AG04449 (cell line): ENCODE results near the gene EIF4H.

ENCODE experiments used
- CTCF ChIA-PET: fragments of 350-600 bp; formaldehyde crosslinking; extraction: SDS; loops from one replicate; lab custom pipeline; 2021; ENCODE audit warnings: antibody characterized with exemption; lab: Yijun Ruan, JAX
- POLR2A ChIA-PET: fragments of 400-600, 350-600 bp; formaldehyde crosslinking; extraction: SDS; loops from one replicate; lab custom pipeline; 2020; ENCODE audit warnings: antibody characterized with exemption, inconsistent platforms; lab: Yijun Ruan, JAX
- DNase-seq: peaks from one replicate; pipeline ENCODE4 v3.0.0-alpha.2; 2010; ENCODE audit warnings: low read depth, low spot score
- H3K4me3 ChIP-seq: 2 replicates; pipeline ENCODE4 v1.5.1; 2011; ENCODE audit warnings: low read depth, mild to moderate bottlenecking, control low read depth, low read length
- CTCF ChIP-seq: IDR thresholded peaks from one replicate; pipeline ENCODE4 v1.5.1; 2011; ENCODE audit warnings: mild to moderate bottlenecking, moderate library complexity, low read length, control low read depth, inconsistent platforms; ENCODE audit not compliant: insufficient read depth; ENCODE audit errors: missing control alignments

EIF4H gene

GRCh38 chr7:74173074-74173473 is 1.1 kb upstream of the EIF4H start:
- CTCF ChIA-PET: interaction anchor here (0.8 kb wide), 1 partner anchor 8 kb away, joined by 4 read pairs; no protein-coding TSS in a partner anchor
- POLR2A ChIA-PET: no interaction called here
- TF ChIP-seq CTCF: no peak
- peak overlapping the region; percentile 73 for H3K4me3 ChIP-seq
- DNase-seq: no peak

GRCh38 chr7:74173491-74173865 is 678 bp upstream of the EIF4H start:
- peak overlapping the region; percentile 73 for H3K4me3 ChIP-seq
- no peak for TF ChIP-seq CTCF
- ChIA-PET POLR2A (interaction anchor here (0.5 to 1.8 kb wide), 6 partner anchors 15 to 93 kb away, joined by 3 to 9 read pairs (median 4); partner anchors contain the start of gene LIMK1), CTCF (interaction anchor here (0.8 to 1.0 kb wide), 2 partner anchors 9 to 109 kb away, joined by 3 to 4 read pairs; no protein-coding TSS in a partner anchor)
- no peak for DNase-seq

GRCh38 chr7:74174606-74175082 is 488 bp downstream of the EIF4H start:
- no peak for DNase-seq
- no peak for TF ChIP-seq CTCF
- H3K4me3 ChIP-seq: peak overlapping the region; percentile 84
- ChIA-PET POLR2A (interaction anchor here (0.5 to 1.8 kb wide), 7 partner anchors 17 to 96 kb away, joined by 3 to 9 read pairs (median 4); partner anchors contain the start of gene LIMK1), CTCF (interaction anchor here (0.8 to 1.8 kb wide), 9 partner anchors 10 to 226 kb away, joined by 3 to 9 read pairs (median 3); no protein-coding TSS in a partner anchor)

- TF ChIP-seq CTCF: no peak
- POLR2A ChIA-PET: interaction anchor here (0.8 to 1.0 kb wide), 2 partner anchors 16 to 96 kb away, joined by 3 to 4 read pairs; no protein-coding TSS in a partner anchor
- CTCF ChIA-PET: interaction anchor here (0.7 to 1.8 kb wide), 9 partner anchors 11 to 225 kb away, joined by 3 to 9 read pairs (median 3); no protein-coding TSS in a partner anchor
- DNase-seq: no peak
- H3K4me3 ChIP-seq: peak overlapping the region; percentile 84
Measured at GRCh38 chr7:74175340-74175739, 1.2 kb downstream of the EIF4H start.

- CTCF ChIA-PET: interaction anchor here (0.8 to 4.8 kb wide), 5 partner anchors 26 to 322 kb away, joined by 3 to 31 read pairs (median 4); no protein-coding TSS in a partner anchor
- POLR2A ChIA-PET: no interaction called here
Measured at GRCh38 chr7:74176555-74176954, 2.4 kb downstream of the EIF4H start.

More at GRCh38 chr7:74176555-74176954, 2.4 kb downstream of the EIF4H start:
- DNase-seq: no peak
- no peak overlapping the region for H3K4me3 ChIP-seq
- TF ChIP-seq CTCF: no peak
